Measurements from ENCODE around the gene GPN2. TPM values are rescaled to one million over a fixed set of nuclear protein-coding genes. Genes with fewer than 3 reads are reported as not detected.

GPN2 gene
- total RNA-seq, 1 donor from 2014 or later = 6.8 TPM

DNA sequence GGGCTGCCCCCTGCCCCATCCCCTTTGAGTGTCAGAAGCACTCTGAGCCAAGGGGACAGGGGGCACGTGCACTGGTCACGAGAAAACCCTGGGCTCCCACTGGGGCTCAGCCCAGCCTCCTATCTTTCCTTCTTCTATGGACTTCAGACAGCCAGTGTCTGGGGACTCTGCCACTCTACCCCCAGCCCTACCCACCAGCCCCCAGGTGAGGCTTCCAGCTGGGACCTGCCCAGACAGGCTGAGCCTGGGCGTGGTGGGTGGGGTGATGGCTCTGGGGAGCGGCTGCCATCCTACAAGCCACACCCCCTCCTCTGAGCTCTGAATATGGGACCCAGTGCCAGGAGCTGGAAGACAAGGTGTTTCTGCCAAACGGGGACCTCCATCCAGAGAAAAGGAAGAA, 35.2 kb downstream of the GPN2 start:
- no peak overlapping the region for H2AFZ ChIP-seq (replicated peaks)
- Mint-ChIP-seq H3K9me3 (no peaks in the 10 kb centered on the region), H3K4me1 (peaks cover 3% of the 10 kb centered on the region), H3K27me3 (ENCODE audit: insufficient read depth, low read depth) (peaks cover 6% of the 10 kb centered on the region), H3K36me3 (peaks cover 13% of the 10 kb centered on the region), H3K27ac (no peak overlapping the region), H3K4me3 (no peak overlapping the region)
- no peaks in the 10 kb centered on the region for H3K27me3 ChIP-seq
- H3K4me1 ChIP-seq = peaks cover 12% of the 10 kb centered on the region
- TF ChIP-seq EZH2 (IDR thresholded peaks at IDR 0.05) (no peak), EZH2phosphoT487 (IDR thresholded peaks at IDR 0.05) (no peak)
- TF ChIP-seq, protein P1, sequence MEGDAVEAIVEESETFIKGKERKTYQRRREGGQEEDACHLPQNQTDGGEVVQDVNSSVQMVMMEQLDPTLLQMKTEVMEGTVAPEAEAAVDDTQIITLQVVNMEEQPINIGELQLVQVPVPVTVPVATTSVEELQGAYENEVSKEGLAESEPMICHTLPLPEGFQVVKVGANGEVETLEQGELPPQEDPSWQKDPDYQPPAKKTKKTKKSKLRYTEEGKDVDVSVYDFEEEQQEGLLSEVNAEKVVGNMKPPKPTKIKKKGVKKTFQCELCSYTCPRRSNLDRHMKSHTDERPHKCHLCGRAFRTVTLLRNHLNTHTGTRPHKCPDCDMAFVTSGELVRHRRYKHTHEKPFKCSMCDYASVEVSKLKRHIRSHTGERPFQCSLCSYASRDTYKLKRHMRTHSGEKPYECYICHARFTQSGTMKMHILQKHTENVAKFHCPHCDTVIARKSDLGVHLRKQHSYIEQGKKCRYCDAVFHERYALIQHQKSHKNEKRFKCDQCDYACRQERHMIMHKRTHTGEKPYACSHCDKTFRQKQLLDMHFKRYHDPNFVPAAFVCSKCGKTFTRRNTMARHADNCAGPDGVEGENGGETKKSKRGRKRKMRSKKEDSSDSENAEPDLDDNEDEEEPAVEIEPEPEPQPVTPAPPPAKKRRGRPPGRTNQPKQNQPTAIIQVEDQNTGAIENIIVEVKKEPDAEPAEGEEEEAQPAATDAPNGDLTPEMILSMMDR (IDR thresholded peaks at IDR 0.05) = no peak
- no peaks in the 10 kb centered on the region for H3K36me3 ChIP-seq
- no peaks in the 10 kb centered on the region for H3K9me3 ChIP-seq (ENCODE audit: low read depth)
- H4K20me1 ChIP-seq (ENCODE audit: low read depth) = no peaks in the 10 kb centered on the region
- no peak overlapping the region for H3K27ac ChIP-seq
- no peak overlapping the region for H3K4me3 ChIP-seq
- no peak for DNase-seq (ENCODE audit: low spot score)
- H3K79me2 ChIP-seq (ENCODE audit: low read depth) = no peaks in the 10 kb centered on the region
- H3F3A ChIP-seq (ENCODE audit: low read depth) = peaks cover 4% of the 10 kb centered on the region
- no peak overlapping the region for H3K9ac ChIP-seq
- no peak overlapping the region for H3K4me2 ChIP-seq

DNA sequence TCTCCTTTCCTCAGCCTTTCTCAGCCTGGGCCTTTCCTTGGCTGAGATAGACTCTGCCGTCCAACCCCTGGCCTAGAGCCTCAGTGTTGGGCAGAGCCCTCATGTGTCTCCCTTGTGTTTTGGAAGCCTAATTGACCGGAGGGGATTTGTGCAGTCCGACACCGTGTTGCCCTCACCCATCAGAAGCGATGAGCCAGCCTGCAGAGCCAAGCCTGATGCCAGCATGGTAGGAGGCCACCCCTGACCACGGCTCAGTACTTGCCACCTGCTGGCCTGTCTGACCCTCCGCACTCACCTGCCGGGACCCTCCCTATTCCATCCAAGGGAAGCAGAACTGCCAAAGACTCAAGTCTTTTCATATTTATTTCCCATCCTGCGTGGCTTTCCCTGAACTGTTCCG, 36.5 kb downstream of the GPN2 start:
- no peaks in the 10 kb centered on the region for H3K27me3 ChIP-seq
- peaks cover 13% of the 10 kb centered on the region for H3K36me3 Mint-ChIP-seq
- no peak for DNase-seq (ENCODE audit: low spot score)
- no peaks in the 10 kb centered on the region for H3K36me3 ChIP-seq
- no peak overlapping the region for H3K27ac Mint-ChIP-seq
- no peak overlapping the region for H3K4me3 Mint-ChIP-seq
- H3F3A ChIP-seq (ENCODE audit: low read depth) = peaks cover 4% of the 10 kb centered on the region
- no peak overlapping the region for H3K27ac ChIP-seq
- no peaks in the 10 kb centered on the region for H4K20me1 ChIP-seq (ENCODE audit: low read depth)
- no peak overlapping the region for H2AFZ ChIP-seq (replicated peaks)
- no peaks in the 10 kb centered on the region for H3K79me2 ChIP-seq (ENCODE audit: low read depth)
- H3K9me3 Mint-ChIP-seq = no peaks in the 10 kb centered on the region
- H3K4me3 ChIP-seq = no peak overlapping the region
- peaks cover 12% of the 10 kb centered on the region for H3K4me1 ChIP-seq
- H3K27me3 Mint-ChIP-seq (ENCODE audit: insufficient read depth, low read depth) = peaks cover 5% of the 10 kb centered on the region
- H3K9me3 ChIP-seq (ENCODE audit: low read depth) = no peaks in the 10 kb centered on the region
- no peak overlapping the region for H3K4me2 ChIP-seq
- H3K4me1 Mint-ChIP-seq = peaks cover 3% of the 10 kb centered on the region
- TF ChIP-seq, protein P1 (IDR thresholded peaks at IDR 0.05) = no peak
- no peak for TF ChIP-seq EZH2phosphoT487 (IDR thresholded peaks at IDR 0.05)
- H3K9ac ChIP-seq = no peak overlapping the region

DNA sequence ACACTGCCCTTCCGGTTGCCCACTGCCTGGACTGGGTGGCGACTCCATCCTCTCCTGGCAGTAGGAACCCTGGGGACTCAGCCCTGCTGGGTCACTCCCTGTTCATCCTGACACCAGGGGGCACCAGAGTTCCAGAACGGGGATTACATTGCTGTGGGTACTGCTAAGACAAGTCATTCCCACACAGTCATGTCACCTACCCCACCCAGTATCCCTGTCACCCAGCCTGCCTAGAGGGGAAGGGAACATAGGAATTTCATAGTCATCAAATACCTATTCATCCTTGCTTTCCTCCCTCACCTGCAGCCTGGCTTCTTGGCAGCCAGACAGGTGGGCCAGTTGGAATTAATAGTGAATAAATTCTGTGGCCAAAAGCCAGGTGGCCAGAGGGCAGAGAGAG, 36.9 kb downstream of the GPN2 start:
- peaks cover 15% of the 10 kb centered on the region for H3K36me3 Mint-ChIP-seq

More for the DNA sequence above, 36.9 kb downstream of the GPN2 start:
- no peaks in the 10 kb centered on the region for H3K9me3 Mint-ChIP-seq
- peaks cover 3% of the 10 kb centered on the region for H3K4me1 Mint-ChIP-seq
- H3K27ac Mint-ChIP-seq = no peak overlapping the region
- Histone ChIP-seq H3K9ac (no peak overlapping the region), H3K27ac (no peak overlapping the region), H4K20me1 (ENCODE audit: low read depth) (no peaks in the 10 kb centered on the region), H3K79me2 (ENCODE audit: low read depth) (no peaks in the 10 kb centered on the region), H3K4me3 (no peak overlapping the region), H3F3A (ENCODE audit: low read depth) (peaks cover 4% of the 10 kb centered on the region), H3K4me2 (no peak overlapping the region), H3K27me3 (no peaks in the 10 kb centered on the region), H3K4me1 (peaks cover 12% of the 10 kb centered on the region), H3K9me3 (ENCODE audit: low read depth) (no peaks in the 10 kb centered on the region), H3K36me3 (no peaks in the 10 kb centered on the region), H2AFZ (replicated peaks) (no peak overlapping the region)
- peak; percentile 81 for DNase-seq (ENCODE audit: low spot score)
- TF ChIP-seq EZH2phosphoT487 (IDR thresholded peaks at IDR 0.05) = no peak
- no peak for TF ChIP-seq EZH2 (IDR thresholded peaks at IDR 0.05)
- TF ChIP-seq, protein P1 (IDR thresholded peaks at IDR 0.05) = peak; percentile 79
- H3K27me3 Mint-ChIP-seq (ENCODE audit: insufficient read depth, low read depth) = peaks cover 5% of the 10 kb centered on the region
- H3K4me3 Mint-ChIP-seq = no peak overlapping the region

All from neural progenitor cell (in vitro differentiated cells).